Stomach (tissue), 9 donors: ENCODE results near the gene NXPE3. TPM values are rescaled to one million over a fixed set of nuclear protein-coding genes. Genes with fewer than 3 reads are reported as not detected.

Source experiments
- DNase-seq, 2 donors: peaks; one replicate each; pipeline versions ENCODE4 v3.0.0 to v3.0.0-alpha.2; 2013 to 2019
- H3K27ac ChIP-seq, 5 donors: fragments of 200-600 bp in 4 of 5; sonication (generic) in 4 of 5; one replicate each; pipeline ENCODE4 v1.5.1; 2013 to 2019; ENCODE audit warnings: mild to moderate bottlenecking in 1 of 5, moderate library complexity in 1 of 5
- H3K27me3 ChIP-seq, 3 donors: fragments of 200-600 bp; sonication (generic); one replicate each; pipeline ENCODE4 v1.5.1; 2017 to 2019; ENCODE audit warnings: mixed run types in 1 of 3
- H3K36me3 ChIP-seq, 4 donors: fragments of 200-600 bp; sonication (generic); 1 replicate in 3 of 4; 2 replicates in 1 of 4; pipeline ENCODE4 v1.5.1; 2016 to 2019
- H3K4me1 ChIP-seq, 4 donors: fragments of 200-600 bp; sonication (generic); one replicate each; pipeline ENCODE4 v1.5.1; 2016 to 2019
- H3K4me3 ChIP-seq, 4 donors: fragments of 200-600 bp; sonication (generic) in 3 of 4; one replicate each; pipeline ENCODE4 v1.5.1; 2016 to 2019; ENCODE audit warnings: mild to moderate bottlenecking in 1 of 4
- H3K9me3 ChIP-seq, 4 donors: fragments of 200-600 bp; sonication (generic); one replicate each; pipeline ENCODE4 v1.5.1; 2016 to 2019
- EP300 ChIP-seq: sonication (generic); formaldehyde crosslinking; IDR thresholded peaks from one replicate; pipeline ENCODE4 v1.6.1; 2017; ENCODE audit warnings: antibody characterized with exemption
- POLR2A ChIP-seq, 4 donors: fragments of 450-650 bp; IDR thresholded peaks; one replicate each; pipeline ENCODE4 v1.6.1; 2016; ENCODE audit warnings: antibody characterized with exemption in 4 of 4, control low read depth in 2 of 4, mild to moderate bottlenecking in 1 of 4, moderate library complexity in 1 of 4
- POLR2AphosphoS5 ChIP-seq, 3 donors: sonication (generic); formaldehyde crosslinking; IDR thresholded peaks; one replicate each; pipeline ENCODE4 v1.6.1; 2016; ENCODE audit warnings: antibody characterized with exemption in 3 of 3
- WGBS, 5 donors: extraction: QIAGEN DNeasy Blood & Tissue Kit in 3 of 5; methylation state at CpG; one replicate each; pipeline versions ENCODE4 v1.1.5 to v1.1.7; 2013 to 2018; 5-methylcytosine and 5-hydroxymethylcytosine counted together
- intact Hi-C: fragments of 100-400 bp; cut with DNase I; formaldehyde crosslinking; loops from one replicate; pipeline ENCODE4 v1.15.1; 2023; ENCODE audit warnings: low total_unique reads
- polyA plus RNA-seq, 3 donors: library from polyadenylated mRNA; stranded (reverse); fragments of 200-250 nt; gene quantifications; one replicate each; pipeline ENCODE4 v1.2.3, GENCODE V29; 2013
- total RNA-seq, 5 donors: library from RNA; depleted of rRNA; stranded (reverse); fragments of >200 nt; gene quantifications; one replicate each; pipeline versions ENCODE4 v1.1.0 to v1.2.3, GENCODE V29; 2014 to 2016
- TF ChIP-seq, protein P1 (sequence below), 7 experiments: fragments of 450-650 bp in 4 of 7; fragments of 200-600 bp in 3 of 7; sonication (generic) in 3 of 7; IDR thresholded peaks; one replicate each; pipeline ENCODE4 v1.5.1; 2016 to 2019; ENCODE audit warnings: antibody characterized with exemption in 7 of 7, control low read depth in 2 of 7, mild to moderate bottlenecking in 1 of 7
- donor health status: healthy with polysubstance abuse.
- donor health status: Bipolar disorder and iron deficiency.
- donor health status: healthy.

NXPE3 gene
- total and polyA plus RNA-seq, 8 donors: 0.58 to 43.2 (median 6.0) TPM

DNA sequence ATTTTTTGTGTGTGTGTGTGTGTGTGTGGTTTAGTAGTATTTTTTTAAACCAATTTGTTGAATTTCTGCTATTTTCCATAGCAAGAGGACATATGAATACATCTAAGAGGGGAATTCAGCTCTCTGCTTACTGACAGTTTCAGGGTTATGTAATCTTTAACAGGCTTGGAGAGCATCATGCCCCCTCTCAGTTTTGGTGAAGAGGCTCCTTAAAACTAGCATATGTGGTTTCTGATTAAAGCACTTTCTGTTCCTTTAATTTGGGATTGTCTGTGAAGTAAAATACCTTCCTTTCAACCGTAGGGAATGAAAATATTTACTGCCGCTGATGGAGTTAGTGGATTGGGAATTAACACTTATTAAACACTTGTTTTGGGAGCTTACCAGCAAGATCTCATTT, 50.9 kb downstream of the NXPE3 start:
- Histone ChIP-seq H3K4me1 (peaks cover 30 to 61% (median 45%) of the 10 kb centered on the region in 4 donors), H3K9me3 (no peaks in the 10 kb centered on the region), H3K4me3 (peak overlapping the region in 2 of 4 donors; percentile 4 to 61), H3K36me3 (no peaks in the 10 kb centered on the region), H3K27me3 (no peaks in the 10 kb centered on the region), H3K27ac (peak overlapping the region in 3 of 5 donors; percentile 84 to 93 (median 93))
- no peak for DNase-seq
- TF ChIP-seq, protein P1, sequence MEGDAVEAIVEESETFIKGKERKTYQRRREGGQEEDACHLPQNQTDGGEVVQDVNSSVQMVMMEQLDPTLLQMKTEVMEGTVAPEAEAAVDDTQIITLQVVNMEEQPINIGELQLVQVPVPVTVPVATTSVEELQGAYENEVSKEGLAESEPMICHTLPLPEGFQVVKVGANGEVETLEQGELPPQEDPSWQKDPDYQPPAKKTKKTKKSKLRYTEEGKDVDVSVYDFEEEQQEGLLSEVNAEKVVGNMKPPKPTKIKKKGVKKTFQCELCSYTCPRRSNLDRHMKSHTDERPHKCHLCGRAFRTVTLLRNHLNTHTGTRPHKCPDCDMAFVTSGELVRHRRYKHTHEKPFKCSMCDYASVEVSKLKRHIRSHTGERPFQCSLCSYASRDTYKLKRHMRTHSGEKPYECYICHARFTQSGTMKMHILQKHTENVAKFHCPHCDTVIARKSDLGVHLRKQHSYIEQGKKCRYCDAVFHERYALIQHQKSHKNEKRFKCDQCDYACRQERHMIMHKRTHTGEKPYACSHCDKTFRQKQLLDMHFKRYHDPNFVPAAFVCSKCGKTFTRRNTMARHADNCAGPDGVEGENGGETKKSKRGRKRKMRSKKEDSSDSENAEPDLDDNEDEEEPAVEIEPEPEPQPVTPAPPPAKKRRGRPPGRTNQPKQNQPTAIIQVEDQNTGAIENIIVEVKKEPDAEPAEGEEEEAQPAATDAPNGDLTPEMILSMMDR (IDR thresholded peaks at IDR 0.05): no peak
- TF ChIP-seq EP300: no peak
- no peak for TF ChIP-seq POLR2AphosphoS5 (IDR thresholded peaks at IDR 0.05)
- no peak for TF ChIP-seq POLR2A (IDR thresholded peaks at IDR 0.05)
- intact Hi-C loops: no loop called here
- 43 to 60% (median 54%) methylated on average over 2 of the region's 2 CpGs for WGBS, 5 donors

DNA sequence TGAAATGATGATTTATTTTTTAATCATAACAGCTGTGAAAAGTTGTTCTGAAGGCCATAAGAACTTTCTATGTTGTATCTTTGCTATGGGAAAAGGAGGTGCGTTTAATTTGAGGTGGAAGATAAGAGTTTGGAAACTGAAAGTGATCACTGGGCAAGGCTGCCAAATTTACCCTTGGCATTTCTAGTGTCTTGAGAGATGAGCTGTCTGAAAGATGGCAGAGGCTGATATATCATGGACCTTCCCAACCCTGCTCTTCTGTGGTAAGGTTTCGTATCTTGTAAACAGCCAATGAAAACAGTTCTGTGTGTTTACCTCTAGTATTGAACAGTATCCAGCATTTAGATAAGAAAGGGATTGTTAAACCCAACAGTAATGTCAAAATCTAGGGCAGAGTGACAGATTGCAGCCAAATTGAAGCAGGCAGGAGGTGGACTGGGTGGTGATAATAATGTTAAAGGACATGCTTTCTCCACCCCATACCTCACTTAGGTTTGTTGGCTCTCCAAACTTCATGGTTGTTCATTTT, 54.5 kb downstream of the NXPE3 start:
- intact Hi-C loops: no loop called here
- no peaks in the 10 kb centered on the region for H3K36me3 ChIP-seq
- peak overlapping the region in 4 of 5 donors; percentile 40 to 79 (median 60) for H3K27ac ChIP-seq
- peaks cover 20 to 74% (median 47%) of the 10 kb centered on the region in 4 donors for H3K4me1 ChIP-seq
- DNase-seq: no peak
- no peak for TF ChIP-seq EP300
- TF ChIP-seq POLR2A (IDR thresholded peaks at IDR 0.05): no peak
- TF ChIP-seq POLR2AphosphoS5 (IDR thresholded peaks at IDR 0.05): no peak
- TF ChIP-seq, protein P1 (IDR thresholded peaks at IDR 0.05): no peak
- whole genome bisulfite sequencing, 5 donors: 16 to 55% (median 35%) methylated on average over 2 of the region's 2 CpGs
- no peaks in the 10 kb centered on the region for H3K27me3 ChIP-seq
- no peaks in the 10 kb centered on the region for H3K9me3 ChIP-seq
- no peak overlapping the region for H3K4me3 ChIP-seq

DNA sequence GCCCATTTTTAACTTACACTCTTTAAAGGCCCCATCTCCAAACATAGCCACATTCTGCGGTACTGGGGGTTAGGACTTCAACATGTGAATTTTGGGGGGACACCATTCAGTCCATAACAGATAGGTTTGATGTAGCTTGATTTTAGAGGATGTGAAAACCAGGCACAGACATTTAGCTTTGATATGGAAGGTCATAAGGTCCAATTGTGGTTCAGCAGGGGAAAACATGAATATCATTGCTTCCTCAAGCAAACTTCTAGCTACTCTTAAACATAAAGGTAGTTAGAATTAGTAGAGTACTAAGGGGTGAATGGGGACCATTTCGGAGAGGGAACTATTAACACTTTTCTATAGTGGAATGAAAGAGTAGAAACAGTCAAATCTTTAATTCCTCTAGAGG, 56.7 kb downstream of the NXPE3 start:
- H3K27ac ChIP-seq: peak overlapping the region in 1 of 5 donors; percentile 16
- 94 to 98% (median 97%) methylated on average over 2 of the region's 2 CpGs for WGBS, 5 donors
- DNase-seq: no peak
- TF ChIP-seq POLR2AphosphoS5 (IDR thresholded peaks at IDR 0.05) (no peak), POLR2A (IDR thresholded peaks at IDR 0.05) (no peak), EP300 (no peak)
- TF ChIP-seq, protein P1 (IDR thresholded peaks at IDR 0.05): no peak
- intact Hi-C loops: no loop called here
- H3K9me3 ChIP-seq: no peaks in the 10 kb centered on the region
- H3K27me3 ChIP-seq: no peaks in the 10 kb centered on the region
- no peaks in the 10 kb centered on the region for H3K36me3 ChIP-seq
- no peak overlapping the region for H3K4me3 ChIP-seq
- H3K4me1 ChIP-seq: peaks cover 5 to 69% (median 39%) of the 10 kb centered on the region in 4 donors

DNA sequence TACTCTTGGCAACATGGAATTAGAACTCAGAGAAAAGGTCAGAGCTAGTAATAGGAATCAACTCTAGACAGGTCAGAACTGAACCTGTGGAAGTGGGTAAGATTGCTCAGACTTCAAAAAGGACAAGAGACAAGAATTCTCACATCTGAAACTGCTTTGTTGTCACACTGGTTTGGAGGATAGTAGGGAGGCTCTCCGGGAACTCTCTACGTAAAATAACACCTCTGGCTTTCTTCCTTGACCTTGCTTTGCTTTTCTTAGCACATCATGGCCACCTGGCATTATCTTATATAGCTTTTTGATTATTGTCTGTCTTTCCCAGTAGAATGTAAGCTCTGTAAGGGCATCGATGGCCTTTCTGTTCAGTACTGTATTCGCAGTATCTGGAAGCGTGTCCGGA, 57.1 kb downstream of the NXPE3 start:
- H3K36me3 ChIP-seq: no peaks in the 10 kb centered on the region
- peak overlapping the region in 2 of 5 donors; percentile 39 to 69 for H3K27ac ChIP-seq
- WGBS, 5 donors: 94 to 96% (median 95%) methylated on average over 6 of the region's 6 CpGs
- H3K4me3 ChIP-seq: no peak overlapping the region
- no peaks in the 10 kb centered on the region for H3K27me3 ChIP-seq
- peaks cover 5 to 69% (median 39%) of the 10 kb centered on the region in 4 donors for H3K4me1 ChIP-seq
- H3K9me3 ChIP-seq: no peaks in the 10 kb centered on the region
- TF ChIP-seq POLR2AphosphoS5 (IDR thresholded peaks at IDR 0.05): no peak
- TF ChIP-seq, protein P1 (IDR thresholded peaks at IDR 0.05): no peak
- no peak for TF ChIP-seq EP300
- no peak for TF ChIP-seq POLR2A (IDR thresholded peaks at IDR 0.05)
- no peak for DNase-seq
- intact Hi-C loops: no loop called here
